HUES64 (cell line): Measurements from ENCODE around the gene FDXR.
A peak's percentile ranks its signal among the peaks of the same experiment; 100 is the strongest.

Source experiments
- H3K27ac ChIP-seq: 2 replicates; pipeline ENCODE4 v1.7.0; 2013; ENCODE audit warnings: low read depth, low read length, inconsistent platforms
- H3K27me3 ChIP-seq: 2 replicates; pipeline ENCODE4 v1.6.1; 2013; ENCODE audit warnings: mild to moderate bottlenecking, low read length; ENCODE audit not compliant: insufficient read depth
- H3K36me3 ChIP-seq: 2 replicates; pipeline ENCODE4 v1.6.1; 2013; ENCODE audit warnings: mild to moderate bottlenecking, low read length; ENCODE audit not compliant: insufficient read depth
- H3K4me1 ChIP-seq: 2 replicates; pipeline ENCODE4 v1.6.1; 2013; ENCODE audit warnings: mild to moderate bottlenecking, low read length, moderate library complexity; ENCODE audit not compliant: insufficient read depth
- H3K4me3 ChIP-seq: 2 replicates; pipeline ENCODE4 v1.5.1; 2013; ENCODE audit warnings: mild to moderate bottlenecking, low read length, moderate library complexity
- H3K9ac ChIP-seq: 2 replicates; pipeline ENCODE4 v1.6.1; 2013; ENCODE audit warnings: mild to moderate bottlenecking, low read depth, low read length
- H3K9me3 ChIP-seq: 2 replicates; pipeline ENCODE4 v1.6.1; 2013; ENCODE audit warnings: low read depth, low read length; ENCODE audit not compliant: insufficient read depth
- WGBS: fragments of 150-250, 120-280 bp; methylation state at CpG from one replicate; pipeline ENCODE4 v1.1.7; 2013; ENCODE audit warnings: missing lambda C conversion rate; 5-methylcytosine and 5-hydroxymethylcytosine counted together

FDXR gene

GRCh38 chr17:74898376-74898946 lies 25.7 kb upstream of the FDXR start:
- H3K27ac ChIP-seq = no peak overlapping the region
- peaks cover 37% of the 10 kb centered on the region for H3K27me3 ChIP-seq
- H3K4me1 ChIP-seq = no peaks in the 10 kb centered on the region
- H3K36me3 ChIP-seq = no peaks in the 10 kb centered on the region
- H3K9ac ChIP-seq = no peak overlapping the region
- no peaks in the 10 kb centered on the region for H3K9me3 ChIP-seq
- 81% methylated on average over 11 of the region's 11 CpGs for WGBS
- no peak overlapping the region for H3K4me3 ChIP-seq

GRCh38 chr17:74893936-74894671 lies 21.3 kb upstream of the FDXR start:
- Histone ChIP-seq H3K4me3 (peak overlapping the region; percentile 64), H3K27me3 (peaks cover 70% of the 10 kb centered on the region)
- 39% methylated on average over 22 of the region's 22 CpGs for WGBS

GRCh38 chr17:74892974-74893911 lies 20.4 kb upstream of the FDXR start, which contains the start of gene FADS6:
FADS6 (minus strand) TSS chr17:74893633; CDS start chr17:74893595, 38 bp downstream.
- WGBS = 7% methylated on average over 86 of the region's 86 CpGs
- Histone ChIP-seq H3K9ac (no peak within 1 kb of the TSS), H3K4me3 (peak within 1 kb of the TSS; percentile 64), H3K27me3 (peaks cover 70% of the 10 kb centered on the region), H3K9me3 (no peaks in the 10 kb centered on the region), H3K4me1 (no peaks in the 10 kb centered on the region), H3K36me3 (no peaks in the 10 kb centered on the region), H3K27ac (no peak within 1 kb of the TSS)

More at GRCh38 chr17:74893936-74894671, 21.3 kb upstream of the FDXR start:
- no peak overlapping the region for H3K9ac ChIP-seq
- no peaks in the 10 kb centered on the region for H3K4me1 ChIP-seq
- no peak overlapping the region for H3K27ac ChIP-seq
- no peaks in the 10 kb centered on the region for H3K36me3 ChIP-seq
- no peaks in the 10 kb centered on the region for H3K9me3 ChIP-seq

DNA sequence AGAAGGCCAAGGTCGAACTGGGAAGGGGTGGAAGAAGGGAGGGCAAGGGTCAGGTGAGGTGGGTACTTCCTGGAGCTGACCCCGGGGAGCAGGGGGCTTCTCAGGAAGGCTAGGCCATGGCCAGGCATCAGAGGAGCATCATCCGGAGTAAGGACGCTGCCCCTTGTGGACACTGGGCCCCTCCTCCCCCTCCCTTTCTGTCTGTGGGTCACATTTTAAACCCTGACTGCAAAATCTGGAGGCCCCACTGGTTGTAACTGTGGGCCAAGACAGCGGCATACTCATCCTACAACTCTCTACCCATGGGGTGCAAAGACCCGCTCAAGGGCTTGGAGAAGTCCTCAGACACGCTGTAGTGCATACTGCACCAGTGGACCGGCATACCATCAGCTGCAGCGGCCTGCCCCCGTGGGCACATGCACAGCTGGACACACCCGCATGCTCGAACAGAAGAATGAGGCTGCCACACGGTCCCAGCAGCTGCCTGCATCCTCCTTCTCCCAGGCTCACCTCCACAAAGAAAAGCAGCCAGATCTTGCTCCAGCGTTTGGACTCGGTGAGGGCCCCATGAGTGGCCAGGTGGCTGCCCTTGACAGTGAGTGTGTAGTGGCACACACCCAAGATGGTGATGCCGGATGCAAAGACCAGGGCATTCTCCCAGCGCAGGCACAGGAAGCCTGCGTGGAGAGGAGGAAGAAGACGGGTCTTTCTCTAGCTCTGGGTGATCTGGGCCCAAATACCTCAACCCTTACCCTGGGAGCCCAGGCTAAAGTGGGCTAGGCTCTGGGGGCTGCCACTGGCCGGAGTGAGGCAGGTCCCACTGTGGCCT lies 19.4 kb upstream of the FDXR start:
- Histone ChIP-seq H3K4me3 (peak overlapping the region; percentile 64; the same call in 1 of the 2 replicates), H3K27me3 (peaks cover 65% of the 10 kb centered on the region), H3K4me1 (no peaks in the 10 kb centered on the region), H3K27ac (no peak overlapping the region), H3K36me3 (no peaks in the 10 kb centered on the region), H3K9ac (no peak overlapping the region), H3K9me3 (no peaks in the 10 kb centered on the region)
- 86% methylated on average over 20 of the region's 20 CpGs for WGBS

DNA sequence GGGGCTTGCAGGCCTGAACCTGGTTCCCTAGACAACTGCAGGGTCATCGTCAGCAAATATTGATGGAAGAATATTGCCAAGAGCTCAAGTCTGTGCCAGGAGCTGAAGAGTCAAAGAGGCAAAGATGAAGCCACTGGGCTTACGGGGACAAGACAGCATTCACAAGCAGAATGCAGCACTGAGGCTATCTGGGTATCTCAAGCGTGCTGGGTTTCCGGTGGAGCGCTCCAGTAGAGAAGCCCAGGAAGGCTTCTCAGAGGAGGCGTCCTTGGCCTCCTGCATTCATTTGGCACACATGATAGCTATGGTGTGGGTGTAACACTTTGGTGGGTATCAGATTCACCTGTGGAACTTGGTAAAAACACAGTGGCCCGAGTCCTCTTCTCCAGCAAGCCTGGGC lies 17.8 kb upstream of the FDXR start:
- H3K27me3 ChIP-seq = peaks cover 53% of the 10 kb centered on the region
- H3K4me1 ChIP-seq = no peaks in the 10 kb centered on the region
- no peak overlapping the region for H3K4me3 ChIP-seq
- H3K27ac ChIP-seq = no peak overlapping the region
- no peaks in the 10 kb centered on the region for H3K9me3 ChIP-seq
- no peak overlapping the region for H3K9ac ChIP-seq
- WGBS = 95% methylated on average over 7 of the region's 7 CpGs
- no peaks in the 10 kb centered on the region for H3K36me3 ChIP-seq

GRCh38 chr17:74888469-74888868 lies 15.7 kb upstream of the FDXR start:
- WGBS = 77% methylated on average over 13 of the region's 13 CpGs
- H3K4me3 ChIP-seq = no peak overlapping the region
- no peaks in the 10 kb centered on the region for H3K36me3 ChIP-seq
- H3K9me3 ChIP-seq = no peaks in the 10 kb centered on the region
- peaks cover 33% of the 10 kb centered on the region for H3K27me3 ChIP-seq
- no peak overlapping the region for H3K27ac ChIP-seq
- no peaks in the 10 kb centered on the region for H3K4me1 ChIP-seq
- H3K9ac ChIP-seq = no peak overlapping the region

DNA sequence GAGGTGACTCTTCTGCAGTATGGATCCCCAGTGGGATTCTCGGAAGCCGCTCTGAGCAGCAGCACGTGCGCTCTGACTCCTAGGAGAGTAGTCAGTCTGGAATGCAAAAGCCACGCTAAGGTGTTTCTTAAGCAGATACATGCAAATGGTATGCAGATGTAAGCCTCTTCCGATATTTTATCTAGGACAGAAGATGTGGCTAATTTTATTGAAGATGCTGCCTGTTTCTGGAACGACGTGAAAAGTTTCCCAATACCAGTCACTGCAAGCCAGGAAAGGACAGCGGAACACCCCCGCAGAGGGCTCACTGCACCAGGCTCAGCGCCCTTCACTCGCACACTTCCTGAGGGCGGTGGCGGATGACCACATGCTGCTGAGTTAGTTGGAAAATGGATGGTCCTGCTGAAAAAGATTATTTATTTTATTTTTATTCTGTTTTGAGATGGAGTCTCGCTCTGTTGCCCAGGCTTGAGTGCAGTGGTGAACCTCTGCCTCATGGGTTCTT lies 10.5 kb upstream of the FDXR start:
- Histone ChIP-seq H3K9me3 (no peaks in the 10 kb centered on the region), H3K4me1 (peaks cover 7% of the 10 kb centered on the region; the same call in 1 of the 2 replicates), H3K27me3 (no peaks in the 10 kb centered on the region), H3K4me3 (no peak overlapping the region), H3K27ac (no peak overlapping the region), H3K9ac (no peak overlapping the region), H3K36me3 (no peaks in the 10 kb centered on the region)
- WGBS = 78% methylated on average over 15 of the region's 15 CpGs

DNA sequence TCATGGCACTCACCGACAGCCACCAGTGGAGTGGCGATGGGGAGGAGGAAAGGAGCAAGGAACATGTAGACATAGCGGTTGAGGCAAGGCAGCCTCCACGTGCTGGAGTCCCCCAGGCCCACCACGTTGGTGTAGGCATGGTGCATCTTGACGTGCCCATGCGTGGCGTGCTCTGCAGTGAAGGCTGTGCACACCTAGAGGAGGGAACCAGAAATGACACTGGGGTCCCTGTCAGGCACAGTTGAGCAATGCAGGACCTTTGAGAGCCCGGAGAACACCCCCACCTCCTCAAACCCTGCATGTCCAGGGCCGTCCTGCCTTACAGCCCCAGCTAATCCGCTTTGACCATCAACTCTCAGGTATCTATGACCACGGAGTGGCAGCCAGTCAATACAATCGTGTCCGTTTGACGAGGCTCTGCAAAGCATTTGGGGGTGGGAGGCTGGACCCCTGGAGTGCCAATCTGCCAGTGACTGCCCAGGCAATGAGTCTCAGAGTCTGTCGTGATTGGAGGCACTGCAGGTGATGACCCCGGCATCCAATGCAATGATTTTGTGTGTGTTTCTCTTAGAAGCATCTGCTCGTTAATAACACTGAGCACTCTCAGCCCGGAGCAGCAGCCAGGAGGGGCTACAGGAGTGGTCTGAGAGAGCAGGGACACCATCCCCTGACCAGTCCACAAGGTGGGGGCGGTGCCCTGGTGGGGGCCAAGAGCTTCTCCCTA lies 9.9 kb upstream of the FDXR start:
- Histone ChIP-seq H3K4me1 (peaks cover 7% of the 10 kb centered on the region; the same call in 1 of the 2 replicates), H3K27me3 (no peaks in the 10 kb centered on the region; the same call in 1 of the 2 replicates), H3K9me3 (no peaks in the 10 kb centered on the region), H3K27ac (no peak overlapping the region), H3K4me3 (no peak overlapping the region), H3K9ac (no peak overlapping the region), H3K36me3 (no peaks in the 10 kb centered on the region)
- 79% methylated on average over 20 of the region's 20 CpGs for WGBS

DNA sequence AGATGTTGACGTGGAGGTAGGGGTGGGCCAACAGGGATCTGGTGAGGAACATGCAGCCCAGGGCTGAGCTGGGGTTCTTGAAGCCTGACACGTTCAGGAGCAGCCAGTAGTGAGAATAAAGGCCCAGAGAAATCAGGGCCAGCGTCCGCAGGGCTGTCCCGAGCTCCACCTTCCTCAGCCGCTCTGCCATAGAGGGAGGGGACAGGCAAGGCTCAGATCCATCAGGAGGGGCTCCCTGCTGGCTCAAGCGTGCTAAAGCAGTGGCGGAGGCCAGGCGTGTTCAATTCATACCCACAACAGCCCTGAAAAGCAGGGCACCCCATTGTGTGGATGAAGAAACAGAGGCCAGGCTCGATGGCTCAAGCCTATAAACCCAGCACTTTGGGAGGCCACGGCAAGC lies 8.3 kb upstream of the FDXR start:
- Histone ChIP-seq H3K4me1 (peaks cover 7% of the 10 kb centered on the region; the same call in 1 of the 2 replicates), H3K9ac (no peak overlapping the region), H3K27me3 (no peaks in the 10 kb centered on the region; the same call in 1 of the 2 replicates), H3K36me3 (no peaks in the 10 kb centered on the region), H3K4me3 (no peak overlapping the region), H3K9me3 (no peaks in the 10 kb centered on the region), H3K27ac (no peak overlapping the region)
- WGBS = 70% methylated on average over 11 of the region's 11 CpGs

GRCh38 chr17:74879308-74879707 lies 6.5 kb upstream of the FDXR start:
- H3K27ac ChIP-seq = no peak overlapping the region
- peaks cover 7% of the 10 kb centered on the region; the same call in 1 of the 2 replicates for H3K4me1 ChIP-seq
- no peaks in the 10 kb centered on the region; the same call in 1 of the 2 replicates for H3K27me3 ChIP-seq
- WGBS = 94% methylated on average over 16 of the region's 16 CpGs
- no peaks in the 10 kb centered on the region for H3K36me3 ChIP-seq
- H3K9ac ChIP-seq = no peak overlapping the region
- no peak overlapping the region for H3K4me3 ChIP-seq
- no peaks in the 10 kb centered on the region for H3K9me3 ChIP-seq
